Measurements from ENCODE around the gene RASA3.

DNA sequence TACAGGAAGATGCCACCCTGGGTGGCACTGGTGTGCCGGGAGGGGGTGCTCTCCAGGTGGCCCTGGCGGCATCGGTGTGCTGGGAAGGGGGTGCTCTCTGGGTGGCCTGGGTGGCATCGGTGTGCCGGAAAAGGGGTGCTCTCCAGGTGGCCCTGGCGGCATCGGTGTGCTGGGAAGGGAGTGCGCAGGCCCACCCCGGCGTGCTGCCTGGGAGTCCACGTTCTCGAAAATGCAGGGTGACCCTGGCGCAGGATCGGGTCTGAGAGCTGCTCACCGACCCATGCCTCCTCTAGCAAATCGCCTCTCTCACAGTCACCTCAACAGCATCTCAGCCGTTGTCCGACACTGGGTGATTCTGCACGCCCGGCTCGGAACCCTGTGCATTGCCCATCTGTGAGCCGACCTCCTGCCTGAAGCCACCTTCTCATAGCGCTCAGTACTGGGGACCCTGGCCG, 36.4 kb downstream of the RASA3 start:
- TF ChIP-seq, protein P1, sequence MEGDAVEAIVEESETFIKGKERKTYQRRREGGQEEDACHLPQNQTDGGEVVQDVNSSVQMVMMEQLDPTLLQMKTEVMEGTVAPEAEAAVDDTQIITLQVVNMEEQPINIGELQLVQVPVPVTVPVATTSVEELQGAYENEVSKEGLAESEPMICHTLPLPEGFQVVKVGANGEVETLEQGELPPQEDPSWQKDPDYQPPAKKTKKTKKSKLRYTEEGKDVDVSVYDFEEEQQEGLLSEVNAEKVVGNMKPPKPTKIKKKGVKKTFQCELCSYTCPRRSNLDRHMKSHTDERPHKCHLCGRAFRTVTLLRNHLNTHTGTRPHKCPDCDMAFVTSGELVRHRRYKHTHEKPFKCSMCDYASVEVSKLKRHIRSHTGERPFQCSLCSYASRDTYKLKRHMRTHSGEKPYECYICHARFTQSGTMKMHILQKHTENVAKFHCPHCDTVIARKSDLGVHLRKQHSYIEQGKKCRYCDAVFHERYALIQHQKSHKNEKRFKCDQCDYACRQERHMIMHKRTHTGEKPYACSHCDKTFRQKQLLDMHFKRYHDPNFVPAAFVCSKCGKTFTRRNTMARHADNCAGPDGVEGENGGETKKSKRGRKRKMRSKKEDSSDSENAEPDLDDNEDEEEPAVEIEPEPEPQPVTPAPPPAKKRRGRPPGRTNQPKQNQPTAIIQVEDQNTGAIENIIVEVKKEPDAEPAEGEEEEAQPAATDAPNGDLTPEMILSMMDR (IDR thresholded peaks at IDR 0.05) = no peak
- no peak for TF ChIP-seq EP300 (IDR thresholded peaks at IDR 0.05)

All from sigmoid colon (tissue), 4 donors.